WTC11 (cell line): ENCODE data around the gene LAS1L. TPM values are rescaled to one million over a fixed set of nuclear protein-coding genes. Genes with fewer than 3 reads are reported as not detected.

Experiments used
- ATAC-seq: fragments of 200-7000 bp; cut with Tn5 transposase; 2 replicates; pipeline ENCODE4 v1.10.0; 2021; ENCODE audit warnings: mild to moderate bottlenecking, moderate library complexity
- CTCF ChIA-PET: fragments of 300-600 bp; sonication (Branson Sonifier 250); formaldehyde crosslinking; loops from one replicate; lab custom pipeline; 2021; ENCODE audit warnings: antibody characterized with exemption; lab: Charles Lee
- POLR2A ChIA-PET: fragments of 350-600 bp; sonication (Branson Sonifier 250); formaldehyde crosslinking; loops from one replicate; lab custom pipeline; 2021; ENCODE audit warnings: antibody characterized with exemption; lab: Charles Lee
- DNase-seq: peaks from one replicate; pipeline ENCODE4 v3.0.0; 2021; ENCODE audit warnings: low spot score
- H3K27ac Mint-ChIP-seq: 2 replicates; pipeline ENCODE4 v1.8.0; 2021; ENCODE audit warnings: mixed read lengths
- H3K27me3 Mint-ChIP-seq: 2 replicates; pipeline ENCODE4 v1.8.0; 2021; ENCODE audit warnings: low read depth, mild to moderate bottlenecking, moderate library complexity, mixed read lengths
- H3K36me3 Mint-ChIP-seq: 2 replicates; pipeline ENCODE4 v1.8.0; 2021; ENCODE audit warnings: mixed read lengths
- H3K4me1 Mint-ChIP-seq: 2 replicates; pipeline ENCODE4 v1.8.0; 2022; ENCODE audit warnings: mixed read lengths
- H3K4me3 Mint-ChIP-seq: 2 replicates; pipeline ENCODE4 v1.8.0; 2021; ENCODE audit warnings: mild to moderate bottlenecking, moderate library complexity, mixed read lengths
- H3K9me3 Mint-ChIP-seq: 2 replicates; pipeline ENCODE4 v1.8.0; 2021; ENCODE audit warnings: mixed read lengths
- CBFB ChIP-seq: sonication (generic); formaldehyde crosslinking; IDR thresholded peaks from 2 replicates; pipeline ENCODE4 v1.8.1; 2022; ENCODE audit warnings: mild to moderate bottlenecking, low read depth, missing genetic modification reagents
- CREB1 ChIP-seq: sonication (generic); formaldehyde crosslinking; IDR thresholded peaks from 2 replicates; pipeline ENCODE4 v1.8.0; 2023; ENCODE audit warnings: mild to moderate bottlenecking, missing genetic modification reagents
- E2F1 ChIP-seq: sonication (generic); formaldehyde crosslinking; IDR thresholded peaks from 2 replicates; pipeline ENCODE4 v1.8.0; 2022; ENCODE audit warnings: mild to moderate bottlenecking, missing genetic modification reagents
- ESRRA ChIP-seq: sonication (generic); formaldehyde crosslinking; IDR thresholded peaks from 2 replicates; pipeline ENCODE4 v1.8.1; 2022; ENCODE audit warnings: mild to moderate bottlenecking, missing genetic modification reagents, borderline replicate concordance
- ETV6 ChIP-seq: sonication (generic); formaldehyde crosslinking; IDR thresholded peaks from 2 replicates; pipeline ENCODE4 v1.8.1; 2022; ENCODE audit warnings: mild to moderate bottlenecking, missing genetic modification reagents
- FOXJ3 ChIP-seq: sonication (generic); formaldehyde crosslinking; IDR thresholded peaks from 2 replicates; pipeline ENCODE4 v1.9.0; 2021; ENCODE audit warnings: missing genetic modification reagents, mild to moderate bottlenecking, borderline replicate concordance
- FOXP1 ChIP-seq: sonication (generic); formaldehyde crosslinking; IDR thresholded peaks from 2 replicates; pipeline ENCODE4 v1.8.0; 2022; ENCODE audit warnings: missing genetic modification reagents, mild to moderate bottlenecking, moderate library complexity, borderline replicate concordance
- GABPB1 ChIP-seq: sonication (generic); formaldehyde crosslinking; IDR thresholded peaks from 2 replicates; pipeline ENCODE4 v1.8.1; 2023; ENCODE audit warnings: mild to moderate bottlenecking, missing genetic modification reagents
- GRHL2 ChIP-seq: fragments of 250-450 bp; sonication (Bioruptor Pico); IDR thresholded peaks from 2 replicates; pipeline ENCODE4 v1.8.0; 2022; ENCODE audit warnings: mild to moderate bottlenecking, moderate library complexity; ENCODE audit not compliant: insufficient replicate concordance, severe bottlenecking
- MLX ChIP-seq: sonication (generic); formaldehyde crosslinking; IDR thresholded peaks from 2 replicates; pipeline ENCODE4 v1.8.1; 2023; ENCODE audit warnings: mild to moderate bottlenecking, missing genetic modification reagents, moderate library complexity
- MXD4 ChIP-seq: fragments of 250-450 bp; sonication (Bioruptor Pico); IDR thresholded peaks from 2 replicates; pipeline ENCODE4 v1.8.0; 2021; ENCODE audit warnings: mild to moderate bottlenecking, moderate library complexity, borderline replicate concordance
- NR2C2 ChIP-seq: sonication (generic); formaldehyde crosslinking; IDR thresholded peaks from 2 replicates; pipeline ENCODE4 v1.8.0; 2022; ENCODE audit warnings: mild to moderate bottlenecking, missing genetic modification reagents
- NR3C1 ChIP-seq: sonication (generic); formaldehyde crosslinking; conservative IDR thresholded peaks from 2 replicates; pipeline ENCODE4 v1.8.1; 2023; ENCODE audit warnings: low read depth, mild to moderate bottlenecking, missing genetic modification reagents
- RELA ChIP-seq: sonication (generic); formaldehyde crosslinking; IDR thresholded peaks from 2 replicates; pipeline ENCODE4 v1.8.1; 2022; ENCODE audit warnings: missing genetic modification reagents, mild to moderate bottlenecking, borderline replicate concordance
- RORB ChIP-seq: fragments of 250-450 bp; sonication (Bioruptor Pico); IDR thresholded peaks from 2 replicates; pipeline ENCODE4 v1.9.0; 2021; ENCODE audit warnings: mild to moderate bottlenecking
- TP53 ChIP-seq: sonication (generic); formaldehyde crosslinking; IDR thresholded peaks from 2 replicates; pipeline ENCODE4 v1.8.1; 2023; ENCODE audit warnings: mild to moderate bottlenecking, missing genetic modification reagents
- ZNF396 ChIP-seq: fragments of 250-450 bp; sonication (Bioruptor Pico); IDR thresholded peaks from 2 replicates; pipeline ENCODE4 v1.8.0; 2021; ENCODE audit warnings: mild to moderate bottlenecking, moderate library complexity, borderline replicate concordance
- ZNF532 ChIP-seq: fragments of 250-450 bp; sonication (Bioruptor Pico); IDR thresholded peaks from 2 replicates; pipeline ENCODE4 v1.9.0; 2021; ENCODE audit warnings: mild to moderate bottlenecking, borderline replicate concordance
- ZNF671 ChIP-seq: fragments of 250-450 bp; sonication (Bioruptor Pico); IDR thresholded peaks from 2 replicates; pipeline ENCODE4 v1.8.0; 2021; ENCODE audit warnings: mild to moderate bottlenecking
- ZSCAN18 ChIP-seq: fragments of 250-450 bp; sonication (Bioruptor Pico); IDR thresholded peaks from 2 replicates; pipeline ENCODE4 v2.1.2; 2022; ENCODE audit warnings: mild to moderate bottlenecking, moderate library complexity
- total RNA-seq: library from RNA; stranded (reverse); gene quantifications from 3 replicates; pipeline ENCODE4 v1.2.3, GENCODE V29; 2021

Gene LAS1L
- total RNA-seq, 1 experiment from 2014 or later, result 65.1 TPM

- no peak for TF ChIP-seq RORB (CRISPR knock-in tag)
- POLR2A ChIA-PET, result no interaction called here
- Mint-ChIP-seq H3K36me3 (no peaks in the 10 kb centered on the region), H3K27me3 (peaks cover 9% of the 10 kb centered on the region), H3K27ac (no peak overlapping the region), H3K4me1 (no peaks in the 10 kb centered on the region), H3K9me3 (no peaks in the 10 kb centered on the region), H3K4me3 (no peak overlapping the region)
- DNase-seq (no peak), ATAC-seq (no peak)
- CTCF ChIA-PET, result no interaction called here
Measured at GRCh38 chrX:65551489-65552339, 17.1 kb upstream of the LAS1L start.

GRCh38 chrX:65551086-65551485 is 16.5 kb upstream of the LAS1L start:
- DNase-seq (no peak), ATAC-seq (no peak)
- H3K27me3 Mint-ChIP-seq, result peaks cover 9% of the 10 kb centered on the region
- H3K9me3 Mint-ChIP-seq, result no peaks in the 10 kb centered on the region
- no peaks in the 10 kb centered on the region for H3K4me1 Mint-ChIP-seq
- ChIA-PET POLR2A (no interaction called here), CTCF (no interaction called here)
- H3K27ac Mint-ChIP-seq, result no peak overlapping the region
- H3K36me3 Mint-ChIP-seq, result no peaks in the 10 kb centered on the region
- TF ChIP-seq ZSCAN18 (CRISPR knock-in tag) (no peak), CBFB (CRISPR knock-in tag) (no peak), NR2C2 (CRISPR knock-in tag) (no peak), FOXP1 (CRISPR knock-in tag) (no peak), E2F1 (CRISPR knock-in tag) (no peak), ESRRA (CRISPR knock-in tag) (no peak), ZNF532 (CRISPR knock-in tag) (no peak), TP53 (CRISPR knock-in tag) (no peak), NR3C1 (CRISPR knock-in tag) (no peak), ZNF671 (CRISPR knock-in tag) (no peak), CREB1 (no peak), RELA (CRISPR knock-in tag) (no peak), FOXJ3 (CRISPR knock-in tag) (no peak), ETV6 (no peak), GRHL2 (CRISPR knock-in tag) (no peak), MLX (CRISPR knock-in tag) (no peak), MXD4 (no peak), GABPB1 (CRISPR knock-in tag) (no peak), ZNF396 (CRISPR knock-in tag) (no peak)
- no peak overlapping the region for H3K4me3 Mint-ChIP-seq
